Pancreas (tissue), 10 donors: ENCODE data around the gene PRR5. TPM values are rescaled to one million over a fixed set of nuclear protein-coding genes. Genes with fewer than 3 reads are reported as not detected.
A peak's percentile ranks its signal among the peaks of the same experiment; 100 is the strongest.

Source experiments
- ATAC-seq, 4 donors: fragments of 200-7000 bp; cut with Tn5 transposase; one replicate each; pipeline versions ENCODE4 v1.8.0 to v1.9.1; 2020; ENCODE audit warnings: mild to moderate bottlenecking in 4 of 4, moderate library complexity in 4 of 4
- DNase-seq, 6 donors: peaks; one replicate each; pipeline ENCODE4 v3.0.0-alpha.2; 2020
- FAIRE-seq: peaks from 2 replicates; lab custom pipeline; 2012; peaks lifted over from hg19 to GRCh38; lab: Jason Lieb, UNC
- H3K27ac ChIP-seq, 4 donors: fragments of 200-600 bp; sonication (generic); 1 replicate in 3 of 4; 2 replicates in 1 of 4; pipeline versions ENCODE4 v1.5.0 to v1.8.0; 2020
- H3K27me3 ChIP-seq, 4 donors: fragments of 200-600 bp; one replicate each; pipeline ENCODE4 v1.8.0; 2021
- H3K36me3 ChIP-seq, 3 donors: fragments of 200-600 bp; sonication (generic) in 1 of 3; one replicate each; pipeline versions ENCODE4 v1.5.0 to v1.8.0; 2020 to 2021
- H3K4me1 ChIP-seq, 3 donors: fragments of 200-600 bp; one replicate each; pipeline ENCODE4 v1.8.0; 2021
- H3K4me3 ChIP-seq, 4 donors: fragments of 200-600 bp; sonication (generic) in 2 of 4; one replicate each; pipeline versions ENCODE4 v1.5.0 to v1.8.0; 2020 to 2021
- H3K9me3 ChIP-seq, 4 donors: fragments of 200-600 bp; one replicate each; pipeline ENCODE4 v1.8.0; 2021
- CTCF ChIP-seq, 4 donors: fragments of 200-600 bp; sonication (generic) in 3 of 4; IDR thresholded peaks; one replicate each; pipeline versions ENCODE4 v1.5.0 to v1.8.0; 2021; ENCODE audit warnings: antibody characterized with exemption in 4 of 4
- WGBS, 2 donors: extraction: QIAGEN DNeasy Blood & Tissue Kit; methylation state at CpG; one replicate each; pipeline ENCODE4 v1.1.7; 2013; 5-methylcytosine and 5-hydroxymethylcytosine counted together
- intact Hi-C, 3 donors: fragments of 100-400 bp; cut with DNase I; formaldehyde crosslinking; loops; one replicate each; pipeline versions ENCODE4 v1.11.1 to v1.14.2; 2022
- polyA plus RNA-seq, 2 donors: library from polyadenylated mRNA; stranded (reverse); fragments of 200-250 nt; gene quantifications; one replicate each; pipeline ENCODE4 v1.2.3, GENCODE V29; 2013
- total RNA-seq, 6 donors: library from RNA; stranded (reverse); fragmentation: NEBNext Ultra II Directional in 4 of 6; extraction: Animal tissue kit (Norgen Biotek cat#: 25700) in 4 of 6; gene quantifications; one replicate each; pipeline versions ENCODE4 v1.2.1 to v1.2.4, GENCODE V29; 2021 to 2023
- donor health status: healthy with polysubstance abuse.
- donor health status: DM: no; HTN: no; CAD: no; lungs with moderate emphysema.
- donor health status: DM: no; HTN: no; CAD: no.
- donor health status: control.
- donor health status: control.
- donor health status: Bipolar disorder and iron deficiency.
- donor health status: DM: yes; HTN: yes; CAD: no.
- donor health status: DM: no; HTN: no; CAD: no.
- donor health status: DM: no; HTN: no; CAD: no.
- donor health status: DM: yes; HTN: yes; CAD: no.

The PRR5 gene
- total and polyA plus RNA-seq, 8 donors = 7.0 to 23.0 (median 10.1) TPM

GRCh38 chr22:44733426-44734106, 31.6 kb downstream of the PRR5 start:
- intact Hi-C loops = loop anchor here in 2 of 3 donors (2.0 to 5.0 kb wide), 2 partner anchors 35 to 36 kb away; no protein-coding TSS in a partner anchor
- no peak for DNase-seq
- Histone ChIP-seq H3K36me3 (peaks cover 0 to 3% (median 0%) of the 10 kb centered on the region in 3 donors), H3K4me1 (peaks cover 0 to 5% (median 0%) of the 10 kb centered on the region in 3 donors), H3K27me3 (no peaks in the 10 kb centered on the region), H3K4me3 (no peak overlapping the region), H3K9me3 (no peaks in the 10 kb centered on the region), H3K27ac (no peak overlapping the region)
- no peak for FAIRE-seq
- no peak for TF ChIP-seq CTCF (IDR thresholded peaks at IDR 0.05)
- ATAC-seq = no peak
- 78 to 81% methylated on average over 14 of the region's 14 CpGs for WGBS, 2 donors

- Histone ChIP-seq H3K9me3 (no peaks in the 10 kb centered on the region), H3K36me3 (peaks cover 0 to 3% (median 0%) of the 10 kb centered on the region in 3 donors), H3K4me3 (no peak overlapping the region), H3K4me1 (peaks cover 0 to 5% (median 0%) of the 10 kb centered on the region in 3 donors), H3K27me3 (no peaks in the 10 kb centered on the region), H3K27ac (no peak overlapping the region)
- FAIRE-seq (no peak), DNase-seq (no peak), ATAC-seq (no peak)
- WGBS, 2 donors = 64 to 75% methylated on average over 8 of the region's 8 CpGs
- intact Hi-C loops = loop anchor here in 2 of 3 donors (2.0 to 5.0 kb wide), 2 partner anchors 35 to 37 kb away; no protein-coding TSS in a partner anchor
- no peak for TF ChIP-seq CTCF (IDR thresholded peaks at IDR 0.05)
Measured at GRCh38 chr22:44734278-44734677, 32.3 kb downstream of the PRR5 start.

- Histone ChIP-seq H3K4me3 (no peak overlapping the region), H3K27me3 (no peaks in the 10 kb centered on the region), H3K4me1 (peaks cover 0 to 5% (median 0%) of the 10 kb centered on the region in 3 donors), H3K9me3 (no peaks in the 10 kb centered on the region), H3K36me3 (no peaks in the 10 kb centered on the region), H3K27ac (no peak overlapping the region)
- FAIRE-seq (no peak), ATAC-seq (no peak), DNase-seq (peak in 2 of 6 donors; percentile 24 to 77)
- intact Hi-C loops = loop anchor here in 2 of 3 donors (2.0 to 5.0 kb wide), 2 partner anchors 36 to 38 kb away; no protein-coding TSS in a partner anchor
- TF ChIP-seq CTCF (IDR thresholded peaks at IDR 0.05) = no peak
- 72 to 85% methylated on average over 22 to 23 of the region's 23 CpGs for WGBS, 2 donors
Measured at GRCh38 chr22:44734801-44735517, 33.0 kb downstream of the PRR5 start.

- peak; percentile 60 to 85 (median 78) for ATAC-seq
- peak; percentile 50 to 98 (median 82) for DNase-seq
- Histone ChIP-seq H3K9me3 (no peaks in the 10 kb centered on the region), H3K27ac (no peak overlapping the region), H3K4me1 (peaks cover 0 to 5% (median 0%) of the 10 kb centered on the region in 3 donors), H3K36me3 (no peaks in the 10 kb centered on the region), H3K27me3 (no peaks in the 10 kb centered on the region), H3K4me3 (no peak overlapping the region)
- intact Hi-C loops = loop anchor here in 1 of 3 donors (2.0 kb wide), 1 partner anchor 37 kb away; no protein-coding TSS in a partner anchor
- peak; percentile 98 to 100 (median 99) for TF ChIP-seq CTCF (IDR thresholded peaks at IDR 0.05)
- no peak for FAIRE-seq
- 30 to 37% methylated on average over 27 to 28 of the region's 28 CpGs for WGBS, 2 donors
Measured at GRCh38 chr22:44735518-44736428, 33.8 kb downstream of the PRR5 start.
